GM12873 (cell line): ENCODE results near the gene TRPC4AP.

Experiments
- TF ChIP-seq, protein P1 (sequence below): IDR thresholded peaks from 2 replicates; pipeline ENCODE4 v1.5.1; 2012; ENCODE audit warnings: low read depth, mild to moderate bottlenecking, moderate library complexity, low read length, control low read depth; ENCODE audit not compliant: insufficient read depth; ENCODE audit errors: missing control alignments

Gene TRPC4AP

GRCh38 chr20:34970846-34971560 lies 121.6 kb downstream of the TRPC4AP start:
- TF ChIP-seq, protein P1, sequence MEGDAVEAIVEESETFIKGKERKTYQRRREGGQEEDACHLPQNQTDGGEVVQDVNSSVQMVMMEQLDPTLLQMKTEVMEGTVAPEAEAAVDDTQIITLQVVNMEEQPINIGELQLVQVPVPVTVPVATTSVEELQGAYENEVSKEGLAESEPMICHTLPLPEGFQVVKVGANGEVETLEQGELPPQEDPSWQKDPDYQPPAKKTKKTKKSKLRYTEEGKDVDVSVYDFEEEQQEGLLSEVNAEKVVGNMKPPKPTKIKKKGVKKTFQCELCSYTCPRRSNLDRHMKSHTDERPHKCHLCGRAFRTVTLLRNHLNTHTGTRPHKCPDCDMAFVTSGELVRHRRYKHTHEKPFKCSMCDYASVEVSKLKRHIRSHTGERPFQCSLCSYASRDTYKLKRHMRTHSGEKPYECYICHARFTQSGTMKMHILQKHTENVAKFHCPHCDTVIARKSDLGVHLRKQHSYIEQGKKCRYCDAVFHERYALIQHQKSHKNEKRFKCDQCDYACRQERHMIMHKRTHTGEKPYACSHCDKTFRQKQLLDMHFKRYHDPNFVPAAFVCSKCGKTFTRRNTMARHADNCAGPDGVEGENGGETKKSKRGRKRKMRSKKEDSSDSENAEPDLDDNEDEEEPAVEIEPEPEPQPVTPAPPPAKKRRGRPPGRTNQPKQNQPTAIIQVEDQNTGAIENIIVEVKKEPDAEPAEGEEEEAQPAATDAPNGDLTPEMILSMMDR: no peak

DNA sequence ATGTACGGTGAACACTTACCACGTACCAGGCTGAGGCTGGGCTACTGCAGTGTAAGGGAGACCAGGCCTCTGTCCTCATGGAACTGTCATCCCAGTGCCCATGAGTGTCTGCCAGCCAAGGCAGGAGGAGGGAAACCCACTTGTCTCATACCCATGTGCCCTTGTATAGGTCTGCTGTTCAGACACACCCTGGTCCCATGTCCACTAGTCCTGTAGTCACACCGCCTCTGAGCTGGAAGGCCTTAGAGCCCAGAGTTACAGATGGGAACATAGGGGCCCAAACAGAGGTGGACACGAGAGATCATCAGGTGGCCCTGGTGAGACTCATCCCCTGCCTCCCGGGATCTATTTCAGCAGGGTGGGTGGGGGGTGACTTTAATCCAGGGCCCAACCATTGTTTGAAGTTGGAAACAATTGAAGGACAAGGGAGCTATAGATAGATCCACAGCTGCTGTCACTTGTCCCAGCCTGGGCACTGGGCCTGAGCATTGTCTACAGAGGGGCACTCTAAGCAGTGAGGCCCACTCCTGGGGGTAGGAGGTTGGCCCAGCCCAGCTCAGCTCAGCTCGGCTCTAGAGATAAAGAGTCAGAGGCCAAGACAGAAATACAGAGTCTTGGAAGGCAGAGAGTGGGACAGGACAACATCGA lies 122.3 kb downstream of the TRPC4AP start:
- TF ChIP-seq, protein P1: no peak

DNA sequence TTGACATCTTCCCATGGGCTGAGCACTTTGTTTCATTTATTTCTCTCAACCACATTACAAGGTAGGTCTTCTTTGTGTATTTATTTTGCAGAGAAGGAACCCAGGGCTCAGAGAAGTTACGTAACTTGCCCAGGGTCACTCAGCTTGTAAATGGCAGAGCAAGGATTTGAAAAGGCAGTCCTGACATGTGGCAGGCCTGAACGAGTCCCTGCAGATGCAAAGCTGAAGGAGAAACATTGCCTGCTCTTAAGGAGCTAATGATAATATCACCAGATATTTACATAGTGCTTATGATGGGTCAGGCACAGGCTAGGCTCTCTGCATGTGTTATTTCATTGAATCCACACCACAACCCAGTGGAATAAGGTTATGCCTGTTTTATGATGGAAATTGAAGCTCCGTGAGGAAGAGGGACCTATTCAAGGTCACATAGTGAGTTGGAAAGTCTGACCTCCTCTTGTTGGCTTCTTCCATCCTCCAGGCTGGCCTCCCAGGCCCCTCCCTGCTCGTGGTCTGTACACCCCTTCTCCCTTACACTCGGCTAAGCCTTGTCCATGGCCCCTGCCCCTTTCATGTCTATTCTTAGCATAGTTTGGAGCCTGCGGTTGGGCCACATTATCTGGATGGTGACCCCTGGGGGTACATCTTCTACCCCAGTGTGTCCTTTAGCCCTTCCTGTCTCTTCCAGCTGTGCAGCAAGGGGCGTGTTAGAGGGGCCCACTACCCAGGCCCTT lies 124.4 kb downstream of the TRPC4AP start:
- TF ChIP-seq, protein P1: no peak

DNA sequence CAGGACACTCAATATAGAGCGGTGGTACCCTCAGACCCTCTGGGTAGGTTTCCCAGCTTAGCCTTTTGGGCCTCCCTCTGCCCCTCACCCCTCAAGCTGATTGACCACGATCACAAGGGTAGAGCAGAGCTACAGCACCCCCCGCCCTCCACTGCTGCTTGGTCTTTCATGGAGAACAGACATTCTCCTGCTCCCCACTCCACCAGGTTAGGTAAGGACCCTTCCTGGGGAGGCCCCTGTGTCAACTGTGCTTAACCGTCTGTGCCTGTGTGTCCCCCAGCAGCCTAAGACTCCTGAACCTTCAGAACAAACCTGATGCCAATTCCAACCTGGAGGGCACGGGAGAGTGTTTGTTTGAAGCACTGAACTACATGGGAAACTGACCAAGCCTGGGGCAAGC lies 125.2 kb downstream of the TRPC4AP start:
- TF ChIP-seq, protein P1: no peak

DNA sequence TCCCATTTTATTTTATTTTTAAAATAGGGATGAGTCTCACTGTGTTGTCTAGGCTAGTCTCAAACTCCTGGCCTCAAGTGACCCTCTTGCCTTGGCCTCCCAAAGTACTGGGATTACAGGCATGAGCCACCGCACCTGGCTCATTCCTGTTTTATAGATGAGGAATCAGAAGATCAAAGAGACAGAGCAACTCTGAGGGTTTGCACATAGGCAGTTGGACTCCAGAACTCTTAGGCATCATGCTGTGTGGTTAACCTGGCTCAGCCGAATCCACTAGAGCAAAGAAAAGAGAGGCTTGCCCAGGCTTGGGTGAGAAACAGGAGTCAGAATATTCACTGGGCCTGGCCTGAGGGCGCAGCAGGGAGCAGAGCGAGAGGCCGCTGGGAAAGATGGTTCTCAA lies 127.6 kb downstream of the TRPC4AP start:
- TF ChIP-seq, protein P1: no peak

- TF ChIP-seq, protein P1: no peak
Observed at GRCh38 chr20:34964486-34964885, 128.1 kb downstream of the TRPC4AP start.
